HFFc6 (cell line): ENCODE data around the gene MBOAT1. TPM values are rescaled to one million over a fixed set of nuclear protein-coding genes. Genes with fewer than 3 reads are reported as not detected.

ENCODE experiments used
- DNase-seq: peaks from one replicate; pipeline ENCODE4 v3.0.0-alpha.2; 2018
- H3K27ac Mint-ChIP-seq: 2 replicates; pipeline ENCODE4 v1.8.0; 2020; ENCODE audit warnings: mild to moderate bottlenecking, mixed read lengths
- H3K27me3 Mint-ChIP-seq: 2 replicates; pipeline ENCODE4 v1.8.0; 2021; ENCODE audit warnings: mild to moderate bottlenecking, moderate library complexity, mixed read lengths; ENCODE audit not compliant: insufficient read depth
- H3K36me3 Mint-ChIP-seq: 2 replicates; pipeline ENCODE4 v1.8.0; 2021; ENCODE audit warnings: low read depth, mixed read lengths
- H3K4me1 Mint-ChIP-seq: 2 replicates; pipeline ENCODE4 v1.8.0; 2020; ENCODE audit warnings: low read depth, mixed read lengths
- H3K4me3 Mint-ChIP-seq: 2 replicates; pipeline ENCODE4 v1.8.0; 2020; ENCODE audit warnings: mild to moderate bottlenecking, moderate library complexity, mixed read lengths
- H3K9me3 Mint-ChIP-seq: 2 replicates; pipeline ENCODE4 v1.8.0; 2020; ENCODE audit warnings: mild to moderate bottlenecking, mixed read lengths
- CTCF ChIP-seq: fragments of 200-600 bp; sonication (generic); IDR thresholded peaks from 2 replicates; pipeline ENCODE4 v1.5.0; 2021; ENCODE audit warnings: antibody characterized with exemption, mild to moderate bottlenecking
- total RNA-seq, 6 experiments: library from RNA; stranded (reverse); fragmentation: NEBNext Ultra II Directional; extraction: Animal tissue kit (Norgen Biotek cat#: 25700); gene quantifications; 2 replicates in 1 of 6; 3 replicates in 5 of 6; pipeline ENCODE4 v1.2.3, GENCODE V29; 2021

MBOAT1 gene
- total RNA-seq, 6 experiments from 2014 or later, result 5.4 to 7.7 (median 6.1) TPM

DNA sequence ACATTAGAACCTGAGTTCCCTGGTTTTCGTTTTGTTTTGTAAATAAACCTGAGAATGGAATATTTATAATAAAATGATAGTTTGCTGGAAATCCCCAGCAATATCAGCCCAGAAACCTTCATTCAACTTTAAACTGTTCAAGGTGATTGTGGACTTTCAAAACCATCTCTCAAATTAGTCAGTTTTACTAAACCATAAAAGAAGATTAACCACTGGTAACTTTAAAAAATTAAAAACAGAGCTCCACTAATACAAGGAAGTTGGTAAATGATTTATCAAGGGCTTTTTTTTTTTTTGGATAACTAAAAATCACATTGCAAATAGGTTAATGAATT lies 10.0 kb downstream of the MBOAT1 start:
- Mint-ChIP-seq H3K4me1 (peaks cover 44% of the 10 kb centered on the region), H3K36me3 (no peaks in the 10 kb centered on the region), H3K9me3 (no peaks in the 10 kb centered on the region), H3K27ac (peak overlapping the region; percentile 83), H3K4me3 (no peak overlapping the region), H3K27me3 (no peaks in the 10 kb centered on the region; the same call in 1 of the 2 replicates)
- TF ChIP-seq CTCF, result no peak
- no peak for DNase-seq

DNA sequence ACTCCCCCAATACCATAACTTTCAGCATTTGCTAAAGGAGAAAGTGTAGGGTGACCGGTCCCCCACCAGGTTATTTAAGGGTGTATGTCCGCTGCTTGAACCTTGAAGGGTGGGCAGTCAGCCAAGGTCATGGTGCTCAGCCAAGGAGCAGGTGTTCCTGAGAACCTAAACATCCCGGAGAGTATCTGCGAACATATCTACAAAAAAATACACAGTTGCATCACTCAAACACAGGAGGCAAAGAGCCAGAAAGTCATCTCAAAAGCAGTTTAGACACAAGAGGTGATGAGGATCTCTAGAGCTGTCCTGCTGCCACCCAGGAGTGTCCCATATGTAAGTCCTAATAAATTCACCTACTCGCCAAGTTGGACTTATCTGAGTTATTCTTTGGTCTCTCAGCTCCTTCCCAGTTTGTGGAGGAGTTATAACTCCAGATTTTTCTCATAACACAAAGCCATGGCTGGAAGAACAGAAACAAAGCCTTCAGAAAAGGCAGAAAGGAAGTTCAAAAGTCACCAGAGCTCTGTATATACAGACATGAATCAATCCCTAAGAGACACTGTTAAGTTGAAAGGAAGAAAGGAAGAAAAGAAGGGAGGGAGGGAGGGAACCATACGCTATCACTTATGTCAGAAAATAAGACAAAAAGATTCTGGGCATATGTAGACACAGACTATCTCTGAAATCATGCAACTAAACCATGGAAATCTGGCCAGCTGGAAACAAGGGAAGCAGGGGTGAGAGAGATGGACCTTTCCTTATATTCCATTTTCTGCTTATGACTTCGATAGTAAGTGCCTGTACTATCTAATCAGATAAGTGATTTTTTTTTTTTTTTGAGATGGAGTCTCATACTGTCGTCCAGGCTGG lies 11.3 kb downstream of the MBOAT1 start:
- Mint-ChIP-seq H3K36me3 (no peaks in the 10 kb centered on the region), H3K4me1 (peaks cover 49% of the 10 kb centered on the region), H3K9me3 (no peaks in the 10 kb centered on the region), H3K4me3 (no peak overlapping the region), H3K27ac (peak overlapping the region; percentile 83), H3K27me3 (no peaks in the 10 kb centered on the region)
- no peak for TF ChIP-seq CTCF
- no peak for DNase-seq

DNA sequence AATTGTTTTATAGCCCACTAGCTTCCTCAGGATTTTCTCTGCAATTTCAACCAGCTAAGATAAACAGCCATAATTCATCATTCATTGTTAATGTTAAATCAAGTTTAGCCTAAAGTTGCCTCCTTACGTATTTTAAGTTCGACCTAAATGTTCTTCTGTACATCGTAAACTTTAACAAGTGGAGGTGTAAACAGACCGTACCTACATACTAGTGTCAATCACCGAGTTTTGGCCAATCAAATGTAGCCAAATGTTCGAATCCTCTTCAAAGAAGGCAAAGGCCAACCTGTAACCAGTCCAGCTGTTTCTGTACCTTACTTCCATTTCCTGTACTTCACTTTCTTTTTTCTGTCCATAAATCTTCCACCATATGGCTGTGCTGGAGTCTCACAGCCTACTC lies 13.5 kb downstream of the MBOAT1 start:
- H3K36me3 Mint-ChIP-seq, result no peaks in the 10 kb centered on the region
- no peaks in the 10 kb centered on the region for H3K27me3 Mint-ChIP-seq
- no peaks in the 10 kb centered on the region for H3K9me3 Mint-ChIP-seq
- H3K4me1 Mint-ChIP-seq, result peaks cover 42% of the 10 kb centered on the region
- TF ChIP-seq CTCF, result no peak
- H3K4me3 Mint-ChIP-seq, result no peak overlapping the region
- no peak for DNase-seq
- no peak overlapping the region for H3K27ac Mint-ChIP-seq

GRCh38 chr6:20198156-20198774 lies 14.0 kb downstream of the MBOAT1 start:
- H3K27ac Mint-ChIP-seq, result no peak overlapping the region
- no peaks in the 10 kb centered on the region for H3K9me3 Mint-ChIP-seq
- H3K27me3 Mint-ChIP-seq, result no peaks in the 10 kb centered on the region
- no peak for DNase-seq
- peaks cover 37% of the 10 kb centered on the region for H3K4me1 Mint-ChIP-seq
- H3K4me3 Mint-ChIP-seq, result no peak overlapping the region
- TF ChIP-seq CTCF, result no peak
- H3K36me3 Mint-ChIP-seq, result no peaks in the 10 kb centered on the region

DNA sequence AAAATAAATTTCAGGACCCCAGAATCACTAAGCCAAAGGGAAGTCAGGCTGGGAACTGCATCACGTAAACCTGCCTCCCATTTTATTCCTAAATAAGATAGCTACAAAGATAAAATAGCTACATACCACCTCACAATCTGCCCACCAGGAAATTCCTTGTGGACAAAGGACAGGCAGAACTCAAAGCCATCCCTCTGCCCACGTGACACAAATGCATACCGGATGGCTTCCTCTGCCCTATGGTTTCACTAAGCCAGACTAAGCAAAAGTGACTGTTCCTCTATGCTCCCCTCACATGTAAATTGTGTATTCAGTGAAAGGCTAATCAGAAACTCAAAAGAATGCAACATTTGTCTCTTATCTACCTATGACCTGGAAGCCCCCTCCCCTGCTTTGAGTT lies 15.0 kb downstream of the MBOAT1 start:
- Mint-ChIP-seq H3K36me3 (no peaks in the 10 kb centered on the region), H3K9me3 (no peaks in the 10 kb centered on the region), H3K27ac (peak overlapping the region; percentile 73), H3K4me1 (peaks cover 32% of the 10 kb centered on the region), H3K27me3 (no peaks in the 10 kb centered on the region), H3K4me3 (peak overlapping the region; percentile 37)
- TF ChIP-seq CTCF, result no peak
- no peak for DNase-seq
